Measurements from ENCODE around the gene UBLCP1.
A peak's percentile ranks its signal among the peaks of the same experiment; 100 is the strongest.
"Not testable (repeated sequence)": the region's sequence is repeated elsewhere in the genome, so short reads cannot be mapped to it uniquely, and the experiment has no call there.

Gene UBLCP1

DNA sequence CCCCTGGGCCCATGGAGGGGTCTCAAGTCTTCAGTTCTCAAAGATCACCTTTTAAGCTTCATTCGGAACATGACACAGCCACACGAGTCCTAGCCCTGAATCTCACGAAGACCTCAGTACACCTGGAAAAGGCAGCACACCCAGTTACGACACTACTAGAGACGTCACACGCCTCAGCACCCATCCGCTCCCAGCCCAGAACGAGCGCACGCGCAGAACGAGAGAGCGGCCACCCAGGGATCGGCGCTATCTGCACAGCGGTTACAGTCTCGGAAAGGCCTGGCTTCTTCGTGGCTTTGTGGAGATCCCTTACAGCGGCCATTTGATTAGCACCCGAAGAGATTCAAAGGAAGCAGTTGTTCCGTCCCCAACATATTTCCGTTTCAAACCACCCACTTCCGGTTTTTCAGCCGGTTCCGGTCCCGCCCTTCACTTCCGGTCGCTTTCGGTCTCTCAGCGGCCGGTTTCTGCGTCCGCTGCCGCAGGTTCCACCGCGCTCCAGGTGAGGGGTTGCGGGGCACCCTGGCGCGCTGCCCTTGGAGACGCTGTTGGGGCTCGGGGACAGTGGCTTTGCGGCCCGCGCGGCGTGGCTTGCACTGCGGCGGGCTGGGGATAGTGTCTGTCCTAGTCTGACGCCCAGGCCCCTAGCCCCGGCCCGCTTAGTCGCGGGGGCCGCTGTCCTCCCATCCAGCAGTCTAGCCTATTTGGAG, at the start of gene UBLCP1:
TSS of gene UBLCP1 (plus strand) at position 432 of the 710 bp plus-strand sequence. CDS start 5,626 bp downstream, outside the sequence.
- peak; percentile 69 for DNase-seq

- DNase-seq, result no peak
Observed at GRCh38 chr5:159214486-159215271, 48.4 kb upstream of the UBLCP1 start.

DNA sequence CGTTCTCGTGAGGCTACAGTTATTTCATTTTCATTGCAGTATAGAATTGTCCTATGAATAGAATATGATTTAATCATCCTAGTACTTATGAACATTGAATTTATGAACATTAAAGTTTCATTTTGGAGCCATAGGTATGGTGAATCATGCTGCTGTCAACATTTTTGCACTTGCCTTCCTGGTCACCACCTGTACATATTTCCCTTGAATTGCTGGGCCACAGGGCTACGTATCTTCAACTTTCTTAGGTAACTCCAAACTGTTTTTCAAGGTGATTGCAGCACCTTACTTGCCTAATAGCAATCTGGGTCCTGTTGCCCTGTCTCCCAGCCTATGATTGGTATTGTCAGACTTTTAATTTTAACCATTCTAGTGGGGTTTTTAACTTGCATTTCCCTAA, 47.2 kb upstream of the UBLCP1 start:
- no peak for DNase-seq

DNA sequence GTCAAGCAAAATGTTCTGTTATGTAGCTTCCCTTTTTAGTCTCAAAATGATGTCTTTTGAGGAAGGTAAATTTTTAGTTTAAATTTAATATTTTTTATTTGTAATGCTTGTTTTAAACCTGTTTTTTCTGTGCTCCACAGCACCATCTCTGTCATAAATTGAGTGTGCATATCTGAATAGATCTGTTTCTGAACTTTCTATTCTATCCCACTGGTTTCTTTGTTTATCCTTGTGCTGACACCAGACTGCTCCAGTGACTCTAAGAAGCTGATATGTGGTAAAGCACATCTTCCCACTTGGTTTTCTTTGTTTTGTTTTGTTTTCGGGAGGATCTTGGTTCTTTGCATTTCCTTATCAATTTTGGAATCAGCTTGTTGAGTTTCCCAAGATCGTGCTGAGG, 46.6 kb upstream of the UBLCP1 start:
- no peak for DNase-seq

DNA sequence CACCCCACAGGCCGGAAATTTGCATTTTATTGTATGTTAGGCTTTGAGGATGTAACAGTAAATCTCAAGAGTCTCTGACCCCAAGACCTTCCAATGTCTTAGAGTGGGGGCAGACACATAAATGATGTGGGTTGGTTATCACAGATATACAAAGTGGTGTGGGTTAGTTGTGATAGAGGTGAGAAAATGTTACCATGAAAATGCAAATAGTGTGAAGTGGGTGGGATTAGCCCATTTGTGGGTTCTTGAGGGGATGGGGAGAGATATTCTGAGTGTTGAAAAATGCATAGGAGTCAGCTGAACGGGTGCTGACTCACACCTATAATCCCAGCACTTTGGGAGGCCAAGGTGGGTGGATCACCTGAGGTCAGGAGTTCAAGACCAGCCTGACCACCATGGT, 45.9 kb upstream of the UBLCP1 start:
- DNase-seq, result no peak

DNA sequence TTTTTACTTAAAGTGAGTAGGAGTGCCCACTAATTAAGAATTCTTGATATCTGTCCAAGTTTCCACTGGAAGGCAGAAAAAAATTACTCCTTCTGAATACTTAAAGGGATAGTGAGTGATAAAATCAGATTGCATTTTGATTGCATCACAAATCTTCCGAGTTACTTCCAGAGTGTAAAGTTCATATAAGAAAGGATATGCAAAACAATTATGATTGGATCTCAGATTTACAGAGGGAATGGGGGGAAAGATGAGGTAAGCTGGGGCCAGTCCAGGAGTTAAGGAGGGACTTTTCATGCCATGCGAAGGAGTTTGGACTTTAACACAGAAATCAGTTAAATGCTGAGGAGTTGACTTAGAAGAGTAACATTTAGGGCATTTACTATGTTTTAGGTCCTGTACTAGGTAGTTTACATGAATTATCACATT, 44.5 kb upstream of the UBLCP1 start:
- DNase-seq, result no peak

DNA sequence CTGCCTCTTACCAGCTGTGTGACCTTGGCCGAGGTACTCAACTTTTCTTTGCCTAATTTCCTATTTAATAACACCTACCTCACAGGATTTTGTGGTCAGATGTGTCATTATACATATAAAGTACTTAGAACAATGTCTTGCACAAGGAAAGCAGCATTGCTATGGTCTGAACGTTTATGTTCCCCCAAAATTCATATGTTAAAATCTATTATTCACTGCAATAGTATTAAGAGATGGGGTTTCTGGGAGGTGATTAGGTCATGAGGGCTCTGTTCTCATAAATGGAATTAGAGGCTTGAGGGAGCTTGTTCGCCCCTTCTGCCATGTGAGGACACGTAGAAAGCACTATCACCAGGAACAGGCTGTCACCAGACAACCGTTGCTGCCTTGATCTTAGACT, 42.9 kb upstream of the UBLCP1 start:
- no peak for DNase-seq

DNA sequence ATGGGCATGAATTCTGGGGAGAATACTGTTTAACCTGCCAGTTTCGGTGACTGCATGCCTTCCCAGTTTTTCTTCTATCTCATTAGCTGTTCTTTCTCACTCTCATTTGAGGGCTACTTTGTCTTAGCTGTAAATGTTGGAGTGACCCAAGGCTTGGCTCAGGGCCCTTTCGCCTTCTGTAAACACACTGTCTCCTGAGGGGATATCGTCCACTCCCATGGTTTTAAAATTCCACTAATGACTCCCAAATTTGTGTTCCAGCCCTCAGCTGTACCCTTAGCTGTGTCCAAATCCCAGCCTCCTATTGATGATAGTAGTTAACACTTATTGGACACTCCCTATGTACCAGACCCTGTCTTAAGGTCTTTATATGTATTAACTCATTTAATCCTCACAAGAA, 39.6 kb upstream of the UBLCP1 start:
- no peak for DNase-seq

GRCh38 chr5:159224471-159224870, 38.6 kb upstream of the UBLCP1 start:
- no peak for DNase-seq

DNA sequence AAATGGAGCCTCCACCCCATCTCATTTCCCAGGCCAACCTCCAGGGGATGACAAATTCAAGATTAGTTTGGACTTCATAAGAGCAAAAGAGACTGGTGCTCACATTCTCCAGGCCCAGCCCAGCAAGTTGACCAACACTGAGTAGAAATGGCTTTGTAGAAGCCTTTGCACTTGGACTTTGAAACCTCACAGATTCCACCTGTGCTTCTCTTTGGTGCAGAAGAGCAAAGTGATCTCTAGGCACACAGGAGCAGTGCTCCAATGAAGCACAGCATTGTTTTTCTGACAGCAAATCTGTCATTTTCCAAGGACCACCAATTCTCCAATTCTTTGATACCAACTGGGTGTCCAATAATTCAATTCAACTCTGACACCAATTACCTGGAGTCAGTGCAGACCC, 36.6 kb upstream of the UBLCP1 start:
- no peak for DNase-seq

DNA sequence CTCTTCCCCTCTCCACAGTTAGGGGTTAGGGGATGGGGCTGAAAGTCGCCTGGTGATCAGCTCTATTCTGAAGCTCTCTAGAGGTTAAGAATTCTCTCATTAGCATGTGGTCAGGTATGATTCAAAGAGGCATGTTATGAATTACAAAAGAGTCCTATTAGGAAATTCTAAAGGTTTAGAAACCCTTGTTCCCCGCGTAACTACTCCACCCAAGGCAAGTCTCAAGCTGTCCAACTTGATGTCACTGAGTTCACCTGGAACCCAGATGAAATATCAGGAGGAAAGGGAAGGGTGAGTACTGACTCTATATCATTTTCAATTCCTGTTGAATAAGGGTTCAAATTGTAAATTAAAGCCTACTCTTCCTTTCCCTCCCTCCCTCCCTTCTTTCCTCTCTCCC, 35.6 kb upstream of the UBLCP1 start:
- no peak for DNase-seq

DNA sequence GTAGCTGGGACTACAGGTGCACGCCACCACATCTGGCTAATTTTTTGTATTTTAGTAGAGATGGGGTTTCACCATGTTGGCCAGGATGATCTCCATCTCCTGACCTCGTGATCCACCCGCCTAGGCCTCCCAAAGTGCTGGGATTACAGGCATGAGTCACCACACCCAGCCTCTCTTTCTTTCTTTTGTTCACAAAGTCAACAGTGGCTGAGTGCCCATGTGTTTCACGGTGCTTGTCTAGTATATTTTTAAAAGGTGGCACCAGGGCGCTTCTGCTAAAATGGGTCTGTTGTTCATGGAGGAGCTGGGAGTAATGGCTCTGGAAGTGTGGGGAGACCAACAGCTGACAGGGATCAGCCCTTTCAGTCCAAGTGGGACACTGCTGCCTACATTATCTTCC, 35.0 kb upstream of the UBLCP1 start:
- not testable (repeated sequence) for DNase-seq

- no peak for DNase-seq
Observed at GRCh38 chr5:159230657-159231056, 32.4 kb upstream of the UBLCP1 start.

DNA sequence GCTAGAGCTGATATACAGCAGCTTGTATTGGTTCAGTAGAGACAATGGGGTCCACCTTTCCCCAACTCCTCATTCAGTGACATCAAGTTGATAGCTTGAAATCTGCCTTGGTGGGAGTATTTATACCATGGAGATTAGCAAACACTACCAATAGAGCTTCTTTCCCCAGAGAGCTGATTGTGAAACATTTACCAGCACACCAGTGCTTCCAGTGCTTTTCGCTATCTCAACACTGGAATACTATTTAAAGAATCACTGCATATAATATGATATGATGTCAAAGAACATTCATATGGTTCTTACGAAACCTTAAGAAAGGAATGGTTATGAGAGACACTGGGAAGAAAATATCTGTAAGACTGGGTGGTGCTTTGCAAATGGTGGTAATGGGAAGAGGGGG, 31.9 kb upstream of the UBLCP1 start:
- DNase-seq, result no peak

GRCh38 chr5:159235871-159236520, 27.1 kb upstream of the UBLCP1 start:
- DNase-seq, result not testable (repeated sequence)

- DNase-seq, result no peak
Observed at GRCh38 chr5:159240301-159240870, 22.7 kb upstream of the UBLCP1 start.

DNA sequence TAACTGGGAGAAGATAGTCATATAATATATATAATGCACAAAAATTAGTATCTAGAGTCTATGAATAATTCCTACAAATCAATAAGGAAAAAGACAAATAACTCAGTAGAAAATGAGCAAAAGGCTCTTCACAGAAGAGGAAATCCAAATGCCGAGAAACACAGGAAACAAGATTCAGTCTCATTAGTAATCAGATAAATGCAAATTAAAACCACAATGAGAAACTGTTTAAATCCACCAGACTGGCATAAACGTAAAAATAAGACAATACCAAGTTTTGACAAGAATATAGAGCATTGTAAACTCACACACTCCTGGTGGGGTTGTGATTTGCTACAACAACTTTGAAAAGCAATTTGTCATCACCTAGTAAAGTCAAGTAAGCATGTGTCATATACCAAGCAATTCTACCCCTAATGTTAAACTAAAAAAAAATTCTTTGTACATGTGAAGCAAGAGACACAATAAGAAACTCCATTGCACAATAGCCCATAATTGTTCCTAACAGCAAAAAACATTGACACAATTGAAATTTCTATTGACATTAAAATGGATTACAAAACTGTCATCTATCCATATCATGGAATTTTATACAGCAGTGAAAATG, 21.0 kb upstream of the UBLCP1 start:
- DNase-seq, result no peak

- DNase-seq, result no peak
Observed at GRCh38 chr5:159242656-159243055, 20.4 kb upstream of the UBLCP1 start.

GRCh38 chr5:159243385-159243784, 19.7 kb upstream of the UBLCP1 start:
- no peak for DNase-seq

DNA sequence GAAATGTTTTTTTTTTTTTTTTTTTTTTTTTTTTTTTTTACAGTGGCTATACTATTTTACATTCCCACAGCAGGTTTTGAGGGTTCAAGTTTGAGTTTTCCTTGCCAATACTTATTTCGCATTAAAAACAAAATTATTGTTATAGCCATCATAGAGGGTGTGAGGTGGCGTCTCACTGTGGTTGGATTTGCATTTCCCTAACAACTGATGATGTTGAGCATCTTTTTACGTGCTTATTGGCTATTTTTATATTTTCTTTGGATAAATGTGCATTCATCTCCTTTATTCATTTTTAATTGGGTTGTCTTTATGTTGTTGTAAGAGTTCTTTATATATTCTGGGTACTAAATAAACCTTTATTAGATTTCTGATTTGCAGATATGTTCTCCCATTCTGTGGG, 18.9 kb upstream of the UBLCP1 start:
- DNase-seq, result no peak

DNA sequence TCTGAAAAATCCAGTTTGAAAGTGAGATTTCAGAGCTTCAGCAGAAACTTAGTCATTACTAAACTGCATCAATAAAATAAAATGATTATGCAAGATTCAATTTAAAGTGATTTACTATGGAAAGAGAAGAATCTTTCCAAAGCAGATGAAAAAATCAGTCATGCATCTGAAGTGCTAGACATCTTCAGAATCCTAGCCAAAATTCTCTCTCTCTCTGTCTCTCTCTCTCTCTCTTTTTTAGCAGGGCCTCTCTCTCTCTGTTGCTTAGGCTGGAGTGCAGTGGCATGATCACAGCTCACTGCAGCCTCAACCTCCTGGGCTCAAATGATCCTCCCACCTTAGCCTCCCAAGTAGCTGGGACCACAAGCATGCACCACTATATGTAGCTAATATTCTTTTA, 18.2 kb upstream of the UBLCP1 start:
- DNase-seq, result no peak

GRCh38 chr5:159249158-159249557, 13.9 kb upstream of the UBLCP1 start:
- no peak for DNase-seq

- DNase-seq, result no peak
Observed at GRCh38 chr5:159252195-159252594, 10.9 kb upstream of the UBLCP1 start.
